Adipocyte (in vitro differentiated cells): ENCODE results near the gene SORBS1.

Source experiments
- DNase-seq: peaks from one replicate; pipeline ENCODE4 v3.0.0-alpha.2; 2015; ENCODE audit warnings: low read depth
- H3K27me3 ChIP-seq: replicated peaks from 2 replicates; pipeline ENCODE4 v1.7.0; 2013; ENCODE audit warnings: mild to moderate bottlenecking, low read length, moderate library complexity; ENCODE audit not compliant: control insufficient read depth, insufficient read depth
- H3K36me3 ChIP-seq: 2 replicates; pipeline ENCODE4 v1.7.0; 2013; ENCODE audit warnings: low read length, mild to moderate bottlenecking, moderate library complexity; ENCODE audit not compliant: control insufficient read depth, insufficient read depth, severe bottlenecking
- H3K4me1 ChIP-seq: 2 replicates; pipeline ENCODE4 v1.7.0; 2013; ENCODE audit warnings: mild to moderate bottlenecking, low read length, moderate library complexity; ENCODE audit not compliant: control insufficient read depth, insufficient read depth
- H3K4me3 ChIP-seq: 2 replicates; pipeline ENCODE4 v1.7.0; 2013; ENCODE audit warnings: mild to moderate bottlenecking, low read length, moderate library complexity
- H3K9ac ChIP-seq: 2 replicates; pipeline ENCODE4 v1.7.0; 2013; ENCODE audit warnings: mild to moderate bottlenecking, low read length, moderate library complexity
- H3K9me3 ChIP-seq: 2 replicates; pipeline ENCODE4 v1.7.0; 2013; ENCODE audit warnings: mild to moderate bottlenecking, low read length, moderate library complexity; ENCODE audit not compliant: control insufficient read depth

Gene SORBS1

DNA sequence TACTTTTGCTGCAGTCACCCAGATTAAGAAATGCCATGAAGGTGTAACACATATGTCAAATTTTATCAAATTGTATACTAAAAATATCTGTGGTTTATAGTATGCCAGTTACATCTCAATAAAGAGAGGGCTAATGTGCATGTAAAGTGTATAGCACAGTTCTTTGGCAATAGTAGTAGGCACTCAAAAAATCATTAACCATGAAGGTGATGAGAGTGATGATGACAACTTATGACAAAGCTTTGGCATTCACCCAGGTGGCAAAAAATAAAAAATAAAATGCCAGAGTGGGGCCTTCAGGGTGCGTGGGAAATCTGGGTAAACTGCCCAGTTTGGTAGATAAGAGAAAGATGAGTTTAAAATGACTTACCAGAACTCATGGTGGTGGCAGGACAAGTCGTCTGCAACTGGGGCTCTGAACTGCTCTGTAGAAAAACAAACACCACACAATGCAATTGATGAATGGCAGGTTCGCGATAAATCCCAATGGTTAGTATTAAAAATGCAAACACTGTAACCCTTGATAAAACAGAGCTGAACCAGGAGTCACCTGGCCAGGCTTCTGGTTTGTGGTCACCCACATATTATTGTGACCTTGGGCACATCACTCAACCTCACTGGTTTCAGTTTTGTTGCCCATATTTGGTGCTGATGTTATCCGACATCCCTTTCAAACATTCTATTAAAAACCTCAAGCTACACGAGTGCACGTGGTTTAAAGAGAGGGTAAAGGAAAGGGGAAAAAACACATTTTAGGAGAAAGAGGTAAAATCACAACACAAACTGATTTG is 120.2 kb downstream of the SORBS1 start:
- H3K36me3 ChIP-seq = peaks cover 7% of the 10 kb centered on the region
- H3K4me3 ChIP-seq = no peak overlapping the region
- DNase-seq = no peak
- H3K9me3 ChIP-seq = no peaks in the 10 kb centered on the region
- H3K27me3 ChIP-seq = no peaks in the 10 kb centered on the region
- peaks cover 15% of the 10 kb centered on the region for H3K4me1 ChIP-seq
- H3K9ac ChIP-seq = no peak overlapping the region

DNA sequence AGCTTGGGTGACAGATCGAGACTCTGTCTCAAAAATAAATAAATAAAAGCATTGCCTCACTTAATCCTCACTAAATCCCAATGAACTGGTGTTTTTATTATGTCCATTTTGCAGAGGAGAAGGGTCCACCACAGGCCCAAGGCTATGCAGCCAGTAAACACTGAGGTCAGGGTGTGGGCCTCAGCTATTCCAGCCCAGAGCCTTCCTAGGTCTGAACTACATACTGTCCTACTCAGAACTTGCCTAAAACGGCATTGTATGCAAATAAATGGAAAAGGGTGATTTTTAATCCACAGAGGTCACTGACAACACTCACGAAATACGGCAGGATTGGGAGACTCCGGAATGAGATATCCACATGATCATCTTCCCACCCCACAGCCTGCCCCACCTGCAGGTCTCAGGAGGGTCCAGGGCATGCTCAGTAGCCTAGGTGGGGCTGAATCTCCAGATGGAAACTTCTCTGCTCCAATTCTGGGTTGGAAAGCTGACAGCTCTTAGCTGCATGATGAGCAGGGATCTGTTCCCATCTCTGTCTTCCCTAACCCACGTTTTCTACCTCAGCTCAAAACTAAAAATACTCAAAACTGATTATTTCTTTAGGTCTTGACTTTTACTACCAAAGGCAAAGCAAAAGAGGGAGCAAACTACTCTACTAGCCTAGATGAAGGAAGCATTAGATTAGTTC is 121.0 kb downstream of the SORBS1 start:
- Histone ChIP-seq H3K4me3 (no peak overlapping the region), H3K4me1 (peaks cover 7% of the 10 kb centered on the region), H3K9me3 (no peaks in the 10 kb centered on the region), H3K27me3 (no peaks in the 10 kb centered on the region), H3K36me3 (peaks cover 7% of the 10 kb centered on the region), H3K9ac (no peak overlapping the region)
- no peak for DNase-seq

DNA sequence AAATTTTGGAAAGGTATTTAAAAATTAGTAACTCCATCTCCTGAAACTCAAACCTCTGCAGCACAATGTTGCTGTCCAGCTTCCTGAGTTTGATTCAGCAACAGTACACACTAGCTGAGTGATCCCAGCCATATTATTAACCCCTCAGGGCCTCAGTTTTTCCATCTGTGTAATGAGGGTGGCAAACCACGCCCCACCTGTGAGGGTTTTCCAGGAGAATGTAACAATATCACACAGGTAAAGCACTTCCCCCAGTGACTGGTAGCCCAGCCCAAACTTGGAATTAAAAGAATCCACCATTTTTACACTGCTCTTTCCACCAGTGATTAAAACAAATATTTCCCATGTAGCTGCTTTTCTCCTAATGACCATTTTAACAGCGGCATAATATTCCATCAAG is 122.4 kb downstream of the SORBS1 start:
- no peaks in the 10 kb centered on the region for H3K4me1 ChIP-seq
- no peaks in the 10 kb centered on the region for H3K9me3 ChIP-seq
- DNase-seq = no peak
- no peak overlapping the region for H3K9ac ChIP-seq
- peaks cover 7% of the 10 kb centered on the region for H3K36me3 ChIP-seq
- no peak overlapping the region for H3K4me3 ChIP-seq
- H3K27me3 ChIP-seq = no peaks in the 10 kb centered on the region

DNA sequence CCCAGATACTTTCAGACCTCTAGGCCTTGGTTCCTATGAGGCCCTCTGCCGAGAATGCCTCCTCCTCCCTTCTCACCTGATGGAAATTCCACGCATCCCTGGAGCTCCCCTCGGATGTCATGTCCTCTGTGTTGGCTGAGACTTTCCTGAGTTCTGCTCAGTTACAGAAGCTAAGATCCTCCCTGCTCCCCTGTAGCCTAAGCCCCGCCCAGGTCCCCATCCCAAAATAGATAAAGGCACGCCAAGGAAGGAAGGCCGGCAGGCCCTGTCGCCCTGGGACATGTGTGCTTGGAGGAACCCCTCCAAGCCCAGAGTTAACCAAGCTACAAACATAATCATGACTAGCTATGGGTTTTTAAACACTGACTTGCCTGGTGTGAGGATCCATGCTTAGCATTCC is 123.5 kb downstream of the SORBS1 start:
- no peaks in the 10 kb centered on the region for H3K27me3 ChIP-seq
- H3K9ac ChIP-seq = no peak overlapping the region
- H3K4me3 ChIP-seq = no peak overlapping the region
- H3K36me3 ChIP-seq = peaks cover 7% of the 10 kb centered on the region
- no peaks in the 10 kb centered on the region for H3K9me3 ChIP-seq
- H3K4me1 ChIP-seq = no peaks in the 10 kb centered on the region
- DNase-seq = no peak

DNA sequence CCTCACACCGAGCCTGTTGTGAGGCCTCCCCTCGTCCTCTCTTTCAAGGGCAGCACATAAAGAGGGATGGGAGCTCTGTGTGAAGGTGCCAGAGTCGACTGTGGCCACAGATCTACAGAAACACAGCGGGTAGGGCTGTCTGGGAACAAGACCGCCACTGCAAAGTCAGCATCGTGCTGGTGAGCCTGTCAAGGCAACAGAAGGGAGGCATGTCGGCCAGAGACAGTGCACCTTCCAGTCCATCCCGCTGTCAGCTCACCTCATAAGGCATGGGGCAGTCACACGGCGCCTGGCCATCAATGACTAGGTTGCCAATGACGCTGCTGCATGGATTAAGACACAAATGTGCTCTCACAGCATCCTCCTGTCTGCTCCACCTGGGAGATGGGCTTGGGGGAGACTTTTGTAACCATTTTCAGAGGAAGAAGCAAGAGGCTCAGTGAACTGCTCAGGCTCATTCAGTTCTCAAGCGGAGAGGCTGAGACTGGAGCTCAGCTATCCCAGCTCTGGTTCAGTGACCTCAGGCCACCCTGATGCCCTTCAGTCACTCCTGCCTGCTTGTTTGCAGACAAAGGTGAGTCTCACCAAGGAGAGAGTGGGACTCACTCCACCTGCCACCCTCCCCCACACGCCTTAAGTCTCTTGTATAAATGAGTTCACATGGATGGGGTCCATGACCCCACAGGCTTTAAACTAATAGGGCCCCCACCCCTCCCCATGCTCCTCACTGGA is 125.5 kb downstream of the SORBS1 start:
- Histone ChIP-seq H3K27me3 (no peaks in the 10 kb centered on the region), H3K4me3 (no peak overlapping the region), H3K9me3 (no peaks in the 10 kb centered on the region), H3K9ac (no peak overlapping the region), H3K4me1 (no peaks in the 10 kb centered on the region), H3K36me3 (peaks cover 10% of the 10 kb centered on the region)
- no peak for DNase-seq

DNA sequence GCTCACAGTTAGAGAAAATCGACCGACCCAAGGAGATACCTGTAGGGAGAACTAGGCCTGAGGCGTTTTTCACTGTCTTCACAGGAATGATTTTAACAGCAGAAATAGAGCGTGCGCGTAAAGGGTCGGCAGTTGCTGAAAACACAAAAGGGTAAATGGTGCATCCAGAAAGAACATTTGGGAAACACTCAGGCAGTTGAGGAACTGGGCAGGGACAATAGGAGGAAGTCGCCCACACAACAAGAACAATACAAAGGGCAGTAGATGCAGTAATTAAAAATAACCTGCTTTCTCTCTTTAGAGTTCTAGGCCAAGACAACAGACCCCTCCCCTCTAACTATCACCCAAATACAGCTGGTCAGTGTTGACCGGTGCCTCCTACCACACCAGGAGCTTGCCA is 126.6 kb downstream of the SORBS1 start:
- Histone ChIP-seq H3K4me1 (no peaks in the 10 kb centered on the region), H3K27me3 (no peaks in the 10 kb centered on the region)
- no peak for DNase-seq

DNA sequence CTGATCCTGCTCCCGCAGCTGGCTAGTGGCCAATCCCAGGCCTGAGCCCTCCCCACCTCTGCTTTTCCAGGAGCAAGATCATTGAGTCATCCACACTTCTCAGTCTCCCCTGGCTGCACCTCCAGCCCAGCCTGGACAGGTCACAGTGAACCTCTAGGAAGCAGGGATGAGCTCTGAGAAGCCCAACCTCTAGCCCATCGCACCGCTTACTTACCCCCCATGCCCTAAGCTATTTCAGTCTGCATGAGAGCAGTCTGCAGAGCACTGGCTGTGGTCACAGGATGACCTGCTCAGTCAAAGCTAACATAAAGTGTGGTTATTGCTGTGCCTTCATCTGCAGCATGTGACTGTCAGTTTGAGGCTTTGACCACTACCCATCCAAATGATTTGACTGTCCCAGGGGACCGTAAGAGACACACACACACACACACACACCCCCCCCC is 129.2 kb downstream of the SORBS1 start:
- Histone ChIP-seq H3K27me3 (no peaks in the 10 kb centered on the region), H3K9ac (no peak overlapping the region), H3K4me3 (no peak overlapping the region), H3K4me1 (peaks cover 4% of the 10 kb centered on the region), H3K36me3 (peaks cover 5% of the 10 kb centered on the region), H3K9me3 (no peaks in the 10 kb centered on the region)
- DNase-seq = no peak

More for the DNA sequence above, 126.6 kb downstream of the SORBS1 start:
- no peak overlapping the region for H3K4me3 ChIP-seq
- peaks cover 10% of the 10 kb centered on the region for H3K36me3 ChIP-seq
- no peak overlapping the region for H3K9ac ChIP-seq
- no peaks in the 10 kb centered on the region for H3K9me3 ChIP-seq

DNA sequence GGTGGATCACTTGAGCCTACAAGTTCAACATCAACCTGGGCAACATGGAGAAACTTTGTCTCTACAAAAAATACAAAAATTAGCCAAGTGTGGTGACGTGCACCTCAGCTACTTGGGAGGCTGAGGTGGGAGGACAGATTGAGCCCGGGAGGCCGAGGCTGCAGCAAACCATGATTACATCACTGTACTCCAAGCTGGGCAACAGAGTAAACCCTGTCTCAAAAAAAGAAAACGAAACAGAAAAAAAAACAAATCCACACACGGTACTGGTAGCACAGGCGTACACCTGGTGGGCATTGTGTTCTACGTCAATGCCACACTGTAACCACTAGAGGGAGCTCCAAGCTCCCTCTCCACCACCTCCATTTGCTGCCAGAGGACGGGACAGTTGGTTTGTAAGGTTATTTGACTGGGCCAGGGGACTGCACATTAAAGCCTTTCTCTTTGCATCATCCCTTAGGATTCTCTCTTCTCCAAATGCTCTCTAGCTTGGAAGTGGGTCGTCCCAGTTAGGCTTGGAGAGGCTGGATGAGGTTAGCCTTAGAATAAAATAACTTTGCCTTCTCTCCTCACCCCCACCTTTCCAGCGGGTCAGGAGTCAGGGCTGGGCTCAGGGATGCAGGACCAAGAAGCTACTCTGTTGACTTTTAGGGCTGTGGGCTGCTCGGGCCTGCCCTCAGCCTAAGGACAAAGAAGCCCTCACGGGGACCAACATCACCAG is 130.8 kb downstream of the SORBS1 start:
- Histone ChIP-seq H3K4me3 (no peak overlapping the region), H3K27me3 (no peaks in the 10 kb centered on the region), H3K9ac (no peak overlapping the region), H3K9me3 (no peaks in the 10 kb centered on the region), H3K36me3 (peaks cover 8% of the 10 kb centered on the region), H3K4me1 (peaks cover 4% of the 10 kb centered on the region)
- peak; percentile 77 for DNase-seq

DNA sequence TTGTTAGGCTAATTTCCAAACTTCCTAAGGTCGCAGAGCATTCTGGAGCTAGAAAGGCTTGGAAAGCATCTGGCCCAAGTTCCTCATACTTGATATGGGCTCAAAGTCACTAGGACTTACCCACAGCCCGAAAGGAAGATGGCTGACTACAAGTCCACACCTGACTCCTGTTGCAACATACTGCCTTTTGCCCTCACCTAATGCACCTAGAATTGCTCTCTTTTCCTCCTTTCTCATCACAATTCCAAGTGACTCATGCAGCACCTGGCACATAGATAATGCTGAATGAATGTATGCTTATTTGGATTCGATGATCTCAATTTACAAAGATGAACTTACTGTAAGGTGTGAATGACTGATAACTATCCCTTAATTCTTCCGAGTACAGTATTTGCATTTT is 131.5 kb downstream of the SORBS1 start:
- H3K9me3 ChIP-seq = no peaks in the 10 kb centered on the region
- H3K9ac ChIP-seq = no peak overlapping the region
- DNase-seq = no peak
- H3K27me3 ChIP-seq = no peaks in the 10 kb centered on the region
- H3K4me1 ChIP-seq = peaks cover 4% of the 10 kb centered on the region
- H3K4me3 ChIP-seq = no peak overlapping the region
- peaks cover 8% of the 10 kb centered on the region for H3K36me3 ChIP-seq

DNA sequence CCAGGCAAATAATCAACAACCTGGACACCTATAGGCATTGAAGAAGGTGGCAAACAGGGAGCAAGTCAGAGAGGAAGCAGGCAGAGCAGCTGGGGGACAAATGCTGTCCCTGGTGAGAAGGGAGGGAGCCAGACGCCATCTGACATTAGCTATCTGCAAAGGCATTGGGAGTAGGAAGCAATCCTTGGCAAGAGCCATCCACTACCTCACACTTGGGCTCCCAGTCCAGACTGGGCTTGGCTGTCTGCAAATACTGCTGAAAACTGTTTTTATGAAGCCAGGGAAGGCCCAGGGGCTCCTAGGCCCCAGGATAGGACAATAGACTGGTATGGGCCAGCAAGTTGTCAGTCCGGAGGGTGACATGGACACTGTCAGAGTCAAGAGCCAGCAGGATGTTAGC is 132.5 kb downstream of the SORBS1 start:
- H3K4me1 ChIP-seq = peaks cover 4% of the 10 kb centered on the region
- H3K27me3 ChIP-seq = no peaks in the 10 kb centered on the region
- no peaks in the 10 kb centered on the region for H3K9me3 ChIP-seq
- no peak overlapping the region for H3K9ac ChIP-seq
- no peak for DNase-seq
- H3K36me3 ChIP-seq = peaks cover 8% of the 10 kb centered on the region
- no peak overlapping the region for H3K4me3 ChIP-seq

DNA sequence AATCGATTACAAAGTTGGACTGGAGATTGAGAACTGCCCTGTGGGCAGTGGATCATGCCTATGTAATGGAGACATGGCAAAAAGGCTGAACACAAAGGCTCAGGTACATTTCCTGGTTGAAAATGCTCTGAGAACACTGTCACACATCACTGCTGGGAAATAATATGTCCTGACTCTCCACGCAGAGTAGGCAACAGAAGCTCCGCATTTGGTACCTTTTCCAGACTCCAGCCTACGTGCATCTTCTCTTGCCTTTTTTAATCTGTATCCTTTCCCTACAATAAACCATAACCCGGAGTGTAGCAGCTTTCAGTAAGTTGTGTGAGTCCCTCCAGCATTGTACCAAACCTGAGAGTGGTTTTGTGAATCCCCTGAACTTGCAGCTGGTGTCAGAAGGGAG is 134.7 kb downstream of the SORBS1 start:
- H3K36me3 ChIP-seq = peaks cover 10% of the 10 kb centered on the region
- no peaks in the 10 kb centered on the region for H3K27me3 ChIP-seq
- no peaks in the 10 kb centered on the region for H3K9me3 ChIP-seq
- no peak overlapping the region for H3K9ac ChIP-seq
- no peak overlapping the region for H3K4me3 ChIP-seq
- no peak for DNase-seq
- peaks cover 24% of the 10 kb centered on the region for H3K4me1 ChIP-seq
